ENCODE measurements around the gene AHRR.

AHRR gene

DNA sequence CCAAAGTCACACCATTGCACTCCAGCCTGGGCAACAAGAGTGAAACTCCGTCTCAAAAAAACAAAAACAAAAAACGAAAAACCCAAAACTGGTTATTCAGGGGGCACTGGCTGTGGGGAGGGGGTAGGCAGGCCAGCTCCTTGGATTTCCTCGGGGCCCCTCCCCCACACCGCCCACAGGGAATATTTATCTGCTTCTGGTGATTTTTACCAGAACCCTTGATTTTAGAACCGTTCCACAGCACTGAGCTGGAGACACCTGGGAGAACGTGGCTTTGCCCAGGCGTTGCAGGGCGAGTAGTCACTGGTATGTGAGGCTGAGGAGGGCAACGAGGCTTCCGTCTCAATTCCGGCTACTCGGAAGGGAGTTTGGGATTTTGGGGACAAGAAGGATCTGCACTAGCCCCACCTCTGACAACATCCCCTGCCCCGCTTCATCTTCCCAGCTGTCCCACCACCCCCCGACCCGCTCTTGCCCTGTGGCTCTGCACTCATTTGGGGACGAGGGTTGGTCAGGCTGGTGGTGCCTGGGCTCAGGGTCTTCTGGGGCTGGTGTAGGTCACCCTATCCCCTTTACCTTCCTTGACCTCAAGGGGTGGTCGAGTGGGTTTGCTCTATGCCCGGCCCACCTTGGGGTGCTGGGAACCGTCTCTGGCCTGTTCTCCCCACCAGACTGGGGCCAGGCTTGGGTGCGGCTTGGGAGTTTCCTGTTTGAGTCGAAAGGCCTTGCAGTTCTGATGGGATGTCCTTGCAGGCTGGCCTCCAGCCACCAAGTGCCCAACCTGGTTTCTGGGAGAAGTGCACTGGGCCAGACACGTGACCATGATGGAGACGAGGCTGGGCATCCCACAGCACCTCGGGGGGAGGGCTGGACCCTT lies 3.5 kb downstream of the AHRR start:
- no peak overlapping the region for H3K14ac ChIP-seq (ENCODE audit: low read length)
- no CpG with 5 or more reads among the region's 24 CpGs for WGBS (ENCODE audit: extremely low coverage, insufficient coverage, insufficient read length)
- H3K9me3 ChIP-seq (ENCODE audit: insufficient read depth, low read depth, low read length): peaks cover 2% of the 10 kb centered on the region
- peaks cover 12 to 13% of the 10 kb centered on the region in 2 experiments for H3K4me1 ChIP-seq (ENCODE audit: control insufficient read depth in 1 of 2, insufficient read depth in 2 of 2, low read length in 2 of 2)
- no peak overlapping the region for H3K27ac ChIP-seq (ENCODE audit: low read depth, low read length)
- no peak overlapping the region for H3K4me3 ChIP-seq (ENCODE audit: low read depth, low read length)
- H2BK120ac ChIP-seq (ENCODE audit: insufficient read depth, low read length, poor library complexity): no peak overlapping the region
- no peak for DNase-seq
- no peaks in the 10 kb centered on the region for H3K36me3 ChIP-seq (ENCODE audit: control insufficient read depth in 1 of 2, insufficient read depth in 2 of 2, low read length in 2 of 2)
- H4K12ac ChIP-seq (ENCODE audit: low read depth, low read length): no peak overlapping the region
- peaks cover 31% of the 10 kb centered on the region for H3K27me3 ChIP-seq (ENCODE audit: insufficient read depth, low read length)
- no peaks in the 10 kb centered on the region for H3K79me2 ChIP-seq (ENCODE audit: control insufficient read depth, insufficient read depth, low read length, poor library complexity)
- no peak overlapping the region for H4K8ac ChIP-seq (ENCODE audit: low read depth, low read length)
- no peak overlapping the region for H3K23ac ChIP-seq (ENCODE audit: low read length)
- no peak overlapping the region for H2BK12ac ChIP-seq (ENCODE audit: low read length)
- no peak overlapping the region for H2AK5ac ChIP-seq (ENCODE audit: low read length)
- H2BK5ac ChIP-seq (ENCODE audit: low read depth, low read length, poor library complexity): no peak overlapping the region
- H4K91ac ChIP-seq (ENCODE audit: low read depth, low read length): no peak overlapping the region
- H3K4ac ChIP-seq (ENCODE audit: low read depth, low read length): no peak overlapping the region
- no peak overlapping the region for H3K18ac ChIP-seq (ENCODE audit: low read length)
- no peak overlapping the region for H3K9ac ChIP-seq (ENCODE audit: low read length)
- H2AFZ ChIP-seq (ENCODE audit: insufficient read depth, low read length, poor library complexity): no peak overlapping the region
- H3K79me1 ChIP-seq (ENCODE audit: low read length): no peaks in the 10 kb centered on the region
- no peak overlapping the region for H3K4me2 ChIP-seq (ENCODE audit: low read length)

DNA sequence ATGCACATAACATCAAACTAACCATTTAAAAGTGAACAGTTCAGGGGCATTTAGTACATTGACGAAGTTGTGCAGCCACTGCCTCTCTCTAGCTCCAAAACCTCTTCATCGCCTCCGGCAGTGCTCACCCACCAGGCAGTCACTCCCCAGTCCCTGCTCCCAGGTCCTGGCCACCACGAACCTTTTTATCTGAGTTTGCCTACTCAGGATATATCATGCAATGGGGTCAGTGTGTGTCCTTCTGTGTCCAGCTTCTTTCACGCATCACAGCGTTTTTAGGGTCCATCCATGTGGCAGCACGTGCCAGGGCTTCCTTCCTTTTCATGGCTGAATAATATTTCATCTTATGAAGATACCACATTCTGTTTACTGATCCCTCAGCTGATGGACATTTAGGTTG lies 4.6 kb downstream of the AHRR start:
- no CpG with 5 or more reads among the region's 7 CpGs for WGBS (ENCODE audit: extremely low coverage, insufficient coverage, insufficient read length)
- no peak overlapping the region for H3K18ac ChIP-seq (ENCODE audit: low read length)
- H2AK5ac ChIP-seq (ENCODE audit: low read length): no peak overlapping the region
- peaks cover 20% of the 10 kb centered on the region for H3K27me3 ChIP-seq (ENCODE audit: insufficient read depth, low read length)
- no peak overlapping the region for H2BK5ac ChIP-seq (ENCODE audit: low read depth, low read length, poor library complexity)
- H3K27ac ChIP-seq (ENCODE audit: low read depth, low read length): no peak overlapping the region
- H3K14ac ChIP-seq (ENCODE audit: low read length): no peak overlapping the region
- no peaks in the 10 kb centered on the region for H3K9me3 ChIP-seq (ENCODE audit: insufficient read depth, low read depth, low read length)
- no peak overlapping the region for H4K8ac ChIP-seq (ENCODE audit: low read depth, low read length)
- no peak overlapping the region for H3K4ac ChIP-seq (ENCODE audit: low read depth, low read length)
- no peaks in the 10 kb centered on the region for H3K79me1 ChIP-seq (ENCODE audit: low read length)
- H3K4me2 ChIP-seq (ENCODE audit: low read length): no peak overlapping the region
- H2BK12ac ChIP-seq (ENCODE audit: low read length): no peak overlapping the region
- H3K4me3 ChIP-seq (ENCODE audit: low read depth, low read length): no peak overlapping the region
- no peaks in the 10 kb centered on the region for H3K36me3 ChIP-seq (ENCODE audit: control insufficient read depth in 1 of 2, insufficient read depth in 2 of 2, low read length in 2 of 2)
- no peak overlapping the region for H3K9ac ChIP-seq (ENCODE audit: low read length)
- H2BK120ac ChIP-seq (ENCODE audit: insufficient read depth, low read length, poor library complexity): no peak overlapping the region
- DNase-seq: no peak
- H3K79me2 ChIP-seq (ENCODE audit: control insufficient read depth, insufficient read depth, low read length, poor library complexity): no peaks in the 10 kb centered on the region
- peaks cover 7 to 9% of the 10 kb centered on the region in 2 experiments for H3K4me1 ChIP-seq (ENCODE audit: control insufficient read depth in 1 of 2, insufficient read depth in 2 of 2, low read length in 2 of 2)
- no peak overlapping the region for H3K23ac ChIP-seq (ENCODE audit: low read length)
- H2AFZ ChIP-seq (ENCODE audit: insufficient read depth, low read length, poor library complexity): no peak overlapping the region
- H4K12ac ChIP-seq (ENCODE audit: low read depth, low read length): no peak overlapping the region
- H4K91ac ChIP-seq (ENCODE audit: low read depth, low read length): no peak overlapping the region

DNA sequence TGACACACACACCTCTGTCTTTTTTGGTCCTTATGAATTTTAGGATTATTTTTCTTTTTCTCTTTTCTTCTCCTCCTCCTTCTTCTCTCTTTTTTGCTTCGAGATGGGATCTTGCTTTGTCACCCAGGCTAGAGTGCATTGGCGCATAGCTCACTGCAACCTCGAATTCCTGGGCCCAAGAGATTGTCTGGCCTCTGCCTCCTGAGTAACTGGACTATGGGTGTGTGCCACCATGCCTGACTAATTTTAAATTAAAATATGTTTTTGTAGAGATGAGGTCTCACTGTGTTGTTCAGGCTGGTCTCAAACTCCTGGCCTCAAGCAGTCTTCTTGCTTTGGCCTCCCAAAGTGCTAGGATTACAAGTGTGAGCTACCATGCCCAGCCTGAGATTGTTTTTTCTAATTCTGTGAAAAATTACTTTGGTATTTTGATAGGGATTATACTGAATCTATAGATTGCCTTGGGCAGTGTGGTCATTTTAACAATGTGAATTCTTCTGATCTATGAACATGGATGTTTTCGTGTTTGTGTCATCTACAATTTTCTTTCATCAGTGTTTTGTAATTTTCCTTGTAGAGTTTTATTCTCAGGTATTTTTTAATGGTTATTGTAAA lies 7.7 kb downstream of the AHRR start:
- H3K36me3 ChIP-seq (ENCODE audit: control insufficient read depth in 1 of 2, insufficient read depth in 2 of 2, low read length in 2 of 2): no peaks in the 10 kb centered on the region
- no peaks in the 10 kb centered on the region for H3K79me1 ChIP-seq (ENCODE audit: low read length)
- no peak overlapping the region for H2BK5ac ChIP-seq (ENCODE audit: low read depth, low read length, poor library complexity)
- H2BK12ac ChIP-seq (ENCODE audit: low read length): no peak overlapping the region
- no peak overlapping the region for H2BK120ac ChIP-seq (ENCODE audit: insufficient read depth, low read length, poor library complexity)
- no CpG with 5 or more reads among the region's 4 CpGs for WGBS (ENCODE audit: extremely low coverage, insufficient coverage, insufficient read length)
- H3K27ac ChIP-seq (ENCODE audit: low read depth, low read length): no peak overlapping the region
- H3K23ac ChIP-seq (ENCODE audit: low read length): no peak overlapping the region
- H4K91ac ChIP-seq (ENCODE audit: low read depth, low read length): no peak overlapping the region
- H3K4me3 ChIP-seq (ENCODE audit: low read depth, low read length): no peak overlapping the region
- no peak overlapping the region for H4K8ac ChIP-seq (ENCODE audit: low read depth, low read length)
- no peak overlapping the region for H3K4ac ChIP-seq (ENCODE audit: low read depth, low read length)
- no peak overlapping the region for H3K9ac ChIP-seq (ENCODE audit: low read length)
- peak in 1 of 2 donors; percentile 51 for DNase-seq
- no peak overlapping the region for H3K14ac ChIP-seq (ENCODE audit: low read length)
- H3K18ac ChIP-seq (ENCODE audit: low read length): no peak overlapping the region
- H4K12ac ChIP-seq (ENCODE audit: low read depth, low read length): no peak overlapping the region
- no peaks in the 10 kb centered on the region for H3K27me3 ChIP-seq (ENCODE audit: insufficient read depth, low read length)
- H2AFZ ChIP-seq (ENCODE audit: insufficient read depth, low read length, poor library complexity): no peak overlapping the region
- H3K9me3 ChIP-seq (ENCODE audit: insufficient read depth, low read depth, low read length): no peaks in the 10 kb centered on the region
- H3K79me2 ChIP-seq (ENCODE audit: control insufficient read depth, insufficient read depth, low read length, poor library complexity): no peaks in the 10 kb centered on the region
- no peak overlapping the region for H3K4me2 ChIP-seq (ENCODE audit: low read length)
- no peak overlapping the region for H2AK5ac ChIP-seq (ENCODE audit: low read length)
- H3K4me1 ChIP-seq (ENCODE audit: control insufficient read depth in 1 of 2, insufficient read depth in 2 of 2, low read length in 2 of 2): no peaks in the 10 kb centered on the region

DNA sequence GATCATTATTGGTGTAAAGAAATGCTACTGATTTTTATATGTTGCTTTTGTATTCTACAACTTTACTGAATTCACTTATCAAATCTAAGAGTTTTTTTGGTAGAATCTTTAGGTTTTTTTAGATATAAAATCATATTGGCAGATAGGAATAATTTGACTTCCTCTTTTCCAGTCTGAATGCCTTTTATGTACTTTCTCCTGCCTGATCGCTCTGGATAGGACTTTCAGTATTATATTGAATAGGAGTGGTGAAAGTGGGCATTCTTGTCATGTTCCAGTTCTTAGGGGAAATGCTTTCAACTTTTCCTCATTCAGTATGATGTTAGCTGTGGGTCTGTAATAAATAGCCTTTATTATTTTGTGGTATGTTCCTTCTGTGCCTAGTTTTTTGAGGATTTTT lies 8.3 kb downstream of the AHRR start:
- DNase-seq: no peak
- H3K79me1 ChIP-seq (ENCODE audit: low read length): no peaks in the 10 kb centered on the region
- H3K14ac ChIP-seq (ENCODE audit: low read length): no peak overlapping the region
- H3K9ac ChIP-seq (ENCODE audit: low read length): no peak overlapping the region
- no peak overlapping the region for H2AK5ac ChIP-seq (ENCODE audit: low read length)
- H4K8ac ChIP-seq (ENCODE audit: low read depth, low read length): no peak overlapping the region
- no peak overlapping the region for H4K91ac ChIP-seq (ENCODE audit: low read depth, low read length)
- H3K4me2 ChIP-seq (ENCODE audit: low read length): no peak overlapping the region
- no peaks in the 10 kb centered on the region for H3K27me3 ChIP-seq (ENCODE audit: insufficient read depth, low read length)
- H2BK12ac ChIP-seq (ENCODE audit: low read length): no peak overlapping the region
- H3K36me3 ChIP-seq (ENCODE audit: control insufficient read depth in 1 of 2, insufficient read depth in 2 of 2, low read length in 2 of 2): no peaks in the 10 kb centered on the region
- no peak overlapping the region for H2BK5ac ChIP-seq (ENCODE audit: low read depth, low read length, poor library complexity)
- H2BK120ac ChIP-seq (ENCODE audit: insufficient read depth, low read length, poor library complexity): no peak overlapping the region
- no peaks in the 10 kb centered on the region for H3K9me3 ChIP-seq (ENCODE audit: insufficient read depth, low read depth, low read length)
- H3K27ac ChIP-seq (ENCODE audit: low read depth, low read length): no peak overlapping the region
- no peak overlapping the region for H3K4me3 ChIP-seq (ENCODE audit: low read depth, low read length)
- no peak overlapping the region for H4K12ac ChIP-seq (ENCODE audit: low read depth, low read length)
- H3K4me1 ChIP-seq (ENCODE audit: control insufficient read depth in 1 of 2, insufficient read depth in 2 of 2, low read length in 2 of 2): no peaks in the 10 kb centered on the region
- WGBS (ENCODE audit: extremely low coverage, insufficient coverage, insufficient read length): no CpG with 5 or more reads among the region's 1 CpG
- H3K23ac ChIP-seq (ENCODE audit: low read length): no peak overlapping the region
- no peak overlapping the region for H2AFZ ChIP-seq (ENCODE audit: insufficient read depth, low read length, poor library complexity)
- no peak overlapping the region for H3K4ac ChIP-seq (ENCODE audit: low read depth, low read length)
- H3K79me2 ChIP-seq (ENCODE audit: control insufficient read depth, insufficient read depth, low read length, poor library complexity): no peaks in the 10 kb centered on the region
- H3K18ac ChIP-seq (ENCODE audit: low read length): no peak overlapping the region
